Prostate gland (tissue), 2 donors: ENCODE results near the gene KSR2.

ENCODE experiments used
- POLR2A ChIP-seq: fragments of 450-650 bp; IDR thresholded peaks from one replicate; pipeline ENCODE4 v1.6.1; 2016; ENCODE audit warnings: antibody characterized with exemption, mild to moderate bottlenecking
- POLR2AphosphoS5 ChIP-seq: sonication (generic); formaldehyde crosslinking; IDR thresholded peaks from one replicate; pipeline ENCODE4 v1.6.1; 2017; ENCODE audit warnings: antibody characterized with exemption
- TF ChIP-seq, protein P1 (sequence below), 4 experiments: fragments of 200-600 bp in 2 of 4; fragments of 450-650 bp in 2 of 4; sonication (generic) in 2 of 4; IDR thresholded peaks; 1 replicate in 3 of 4; 2 replicates in 1 of 4; pipeline ENCODE4 v1.5.1; 2016 to 2019; ENCODE audit warnings: antibody characterized with exemption in 4 of 4, mild to moderate bottlenecking in 2 of 4, moderate library complexity in 2 of 4

DNA sequence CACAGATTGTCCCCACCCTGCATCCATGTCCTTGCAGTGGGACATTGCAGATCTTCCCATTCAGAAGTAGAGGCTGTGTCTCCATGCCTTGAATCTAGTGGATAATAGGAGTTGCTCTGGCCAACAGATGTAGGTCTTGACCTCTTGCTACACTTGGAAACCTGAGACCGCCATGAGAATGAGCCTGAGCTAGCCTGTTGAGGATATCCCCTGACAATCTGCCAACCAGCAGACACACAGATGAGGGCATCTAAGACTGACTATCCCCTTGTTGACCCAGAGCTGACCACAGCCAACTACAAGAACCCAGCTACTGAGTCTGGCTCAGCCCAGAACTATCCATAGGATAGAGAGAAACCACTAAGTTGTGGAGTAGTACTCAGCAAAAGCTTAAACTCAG, 446.2 kb downstream of the KSR2 start:
- TF ChIP-seq POLR2A (no peak), POLR2AphosphoS5 (no peak)
- TF ChIP-seq, protein P1, sequence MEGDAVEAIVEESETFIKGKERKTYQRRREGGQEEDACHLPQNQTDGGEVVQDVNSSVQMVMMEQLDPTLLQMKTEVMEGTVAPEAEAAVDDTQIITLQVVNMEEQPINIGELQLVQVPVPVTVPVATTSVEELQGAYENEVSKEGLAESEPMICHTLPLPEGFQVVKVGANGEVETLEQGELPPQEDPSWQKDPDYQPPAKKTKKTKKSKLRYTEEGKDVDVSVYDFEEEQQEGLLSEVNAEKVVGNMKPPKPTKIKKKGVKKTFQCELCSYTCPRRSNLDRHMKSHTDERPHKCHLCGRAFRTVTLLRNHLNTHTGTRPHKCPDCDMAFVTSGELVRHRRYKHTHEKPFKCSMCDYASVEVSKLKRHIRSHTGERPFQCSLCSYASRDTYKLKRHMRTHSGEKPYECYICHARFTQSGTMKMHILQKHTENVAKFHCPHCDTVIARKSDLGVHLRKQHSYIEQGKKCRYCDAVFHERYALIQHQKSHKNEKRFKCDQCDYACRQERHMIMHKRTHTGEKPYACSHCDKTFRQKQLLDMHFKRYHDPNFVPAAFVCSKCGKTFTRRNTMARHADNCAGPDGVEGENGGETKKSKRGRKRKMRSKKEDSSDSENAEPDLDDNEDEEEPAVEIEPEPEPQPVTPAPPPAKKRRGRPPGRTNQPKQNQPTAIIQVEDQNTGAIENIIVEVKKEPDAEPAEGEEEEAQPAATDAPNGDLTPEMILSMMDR (IDR thresholded peaks at IDR 0.05): no peak
